ENCODE measurements around the gene PCP2.
A peak's percentile ranks its signal among the peaks of the same experiment; 100 is the strongest.

Gene PCP2

GRCh38 chr19:7633698-7634097 is at the start of gene PCP2:
TSS of gene PCP2 (minus strand) at chr19:7633719. CDS start at chr19:7633457, 262 bp downstream.
- no peak for DNase-seq (ENCODE audit: low spot score)

- DNase-seq (ENCODE audit: low spot score): no peak
These were observed 48.8 kb upstream of the PCP2 start for GRCh38 chr19:7682175-7682855.

GRCh38 chr19:7681340-7682174 is 48.0 kb upstream of the PCP2 start:
- DNase-seq (ENCODE audit: low spot score): peak; percentile 62

- peak; percentile 66 for DNase-seq (ENCODE audit: low spot score)
These were observed 47.3 kb upstream of the PCP2 start, which contains the start of gene TRAPPC5 for GRCh38 chr19:7680606-7681339. TSS of gene TRAPPC5 (plus strand) at chr19:7680833. CDS start at chr19:7682254, 1,421 bp downstream.

- DNase-seq (ENCODE audit: low spot score): no peak
These were observed 46.5 kb upstream of the PCP2 start for GRCh38 chr19:7679771-7680605.

- no peak for DNase-seq (ENCODE audit: low spot score)
These were observed 45.6 kb upstream of the PCP2 start for GRCh38 chr19:7678971-7679751.

GRCh38 chr19:7677669-7678311 is 44.3 kb upstream of the PCP2 start:
- no peak for DNase-seq (ENCODE audit: low spot score)

- DNase-seq (ENCODE audit: low spot score): no peak
These were observed 43.3 kb upstream of the PCP2 start, which contains the start of gene MCEMP1 for GRCh38 chr19:7676854-7677253. TSS of gene MCEMP1 (plus strand) at chr19:7677090. CDS start at chr19:7677121, 31 bp downstream.

GRCh38 chr19:7676376-7676775 is 42.9 kb upstream of the PCP2 start:
- DNase-seq (ENCODE audit: low spot score): no peak

GRCh38 chr19:7674010-7675005 is 40.8 kb upstream of the PCP2 start:
- peak; percentile 58 for DNase-seq (ENCODE audit: low spot score)

- no peak for DNase-seq (ENCODE audit: low spot score)
These were observed 39.0 kb upstream of the PCP2 start for GRCh38 chr19:7672522-7672921.

- no peak for DNase-seq (ENCODE audit: low spot score)
These were observed 37.3 kb upstream of the PCP2 start for GRCh38 chr19:7670790-7671189.

GRCh38 chr19:7670150-7670783 is 36.7 kb upstream of the PCP2 start:
- DNase-seq (ENCODE audit: low spot score): no peak

- no peak for DNase-seq (ENCODE audit: low spot score)
These were observed 36.1 kb upstream of the PCP2 start for GRCh38 chr19:7669641-7670040.

- no peak for DNase-seq (ENCODE audit: low spot score)
These were observed 35.3 kb upstream of the PCP2 start, which contains the start of gene RETN for GRCh38 chr19:7668842-7669241. TSS of gene RETN (plus strand) at chr19:7669049. CDS start at chr19:7669327, 278 bp downstream.

- DNase-seq (ENCODE audit: low spot score): no peak
These were observed 31.6 kb upstream of the PCP2 start for GRCh38 chr19:7665076-7665475.

- no peak for DNase-seq (ENCODE audit: low spot score)
These were observed 30.2 kb upstream of the PCP2 start for GRCh38 chr19:7663706-7664105.

- no peak for DNase-seq (ENCODE audit: low spot score)
These were observed 29.1 kb upstream of the PCP2 start for GRCh38 chr19:7662657-7663056.
